GM04504 (cell line): ENCODE data around the gene EFNB2.

Experiments used
- DNase-seq: peaks from one replicate; pipeline ENCODE4 v3.0.0-alpha.2; 2012; ENCODE audit warnings: low read depth

EFNB2 gene

DNA sequence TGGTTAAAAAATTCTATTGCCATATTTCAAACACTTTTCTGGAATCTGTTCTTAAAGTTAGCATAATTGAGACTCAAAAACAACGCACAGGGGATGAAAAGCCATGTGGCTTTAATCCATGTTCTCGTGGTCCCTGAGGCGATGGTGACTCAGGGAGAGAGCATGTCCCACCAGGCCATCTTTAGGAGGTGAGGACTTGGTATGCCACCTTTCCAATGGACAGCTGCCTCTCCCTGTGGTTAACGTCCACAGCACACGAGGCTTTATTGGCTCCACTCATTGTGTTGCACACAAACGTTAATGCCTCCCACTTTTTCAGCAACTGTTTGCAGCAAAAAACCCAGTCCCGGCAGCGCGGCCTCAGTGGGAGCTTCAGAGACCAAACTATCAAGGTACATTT lies 51.4 kb downstream of the EFNB2 start:
- DNase-seq: no peak

DNA sequence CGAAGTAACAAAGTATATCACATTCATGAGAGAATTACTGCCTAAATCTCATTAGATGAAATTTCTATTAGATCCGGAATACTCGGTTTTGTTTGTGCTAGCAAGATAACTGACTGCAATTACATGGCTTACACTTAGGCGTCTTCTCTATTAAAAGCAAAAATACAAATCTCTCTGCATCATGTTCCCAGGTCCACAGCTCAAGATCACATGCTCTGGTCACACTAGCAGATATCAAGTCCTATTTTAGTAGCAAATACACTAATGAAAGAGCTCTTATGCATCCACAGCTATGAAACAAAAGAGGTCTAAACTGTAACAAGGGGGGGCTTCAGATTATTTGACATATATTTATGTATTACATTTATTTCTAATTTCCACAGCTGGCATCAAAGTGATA lies 53.5 kb downstream of the EFNB2 start:
- DNase-seq: no peak

DNA sequence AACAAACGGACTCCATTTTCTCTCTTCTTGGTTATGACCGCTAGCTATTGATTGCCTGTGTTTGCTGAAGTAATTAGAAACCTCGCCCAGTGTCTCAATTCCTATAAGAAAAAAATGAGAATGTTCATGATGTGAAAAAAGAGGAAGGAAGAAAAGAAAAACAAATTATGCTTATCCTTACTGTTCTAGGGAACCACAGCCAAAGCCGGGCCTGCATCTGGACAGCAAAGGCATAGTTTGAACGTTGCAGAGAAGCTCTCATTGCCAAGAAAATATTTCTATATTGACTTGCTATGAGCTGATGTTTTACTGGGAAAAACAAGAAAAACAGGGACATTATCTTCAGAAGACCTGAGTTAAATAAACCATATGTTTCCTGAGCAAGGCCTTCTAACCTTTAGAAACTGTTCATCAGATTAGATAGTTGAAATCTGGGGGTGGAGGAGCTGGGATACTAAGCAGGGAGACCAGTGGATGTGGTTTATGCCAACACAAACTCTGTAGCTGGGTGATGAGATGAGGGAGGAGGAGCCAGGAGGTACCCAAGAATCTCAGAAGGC lies 55.0 kb downstream of the EFNB2 start:
- no peak for DNase-seq

DNA sequence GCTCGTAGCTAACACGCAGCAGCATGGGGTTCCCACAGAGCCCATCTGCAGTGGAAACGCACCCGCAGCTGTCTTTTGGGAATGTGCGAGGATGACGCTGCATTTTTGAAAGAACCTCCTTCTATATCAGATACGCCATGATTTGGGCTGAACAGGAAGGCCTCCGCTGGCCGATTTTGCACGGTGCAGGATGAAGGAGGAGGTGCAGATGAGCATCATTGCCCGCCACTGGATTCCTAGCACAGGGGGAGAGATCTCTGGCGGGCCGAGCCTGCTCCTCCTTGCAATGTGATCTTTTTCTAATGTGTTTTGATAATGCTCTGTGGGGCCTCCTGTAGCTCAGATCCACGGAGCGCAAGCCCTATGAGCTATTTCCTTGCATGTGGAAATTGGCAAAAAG lies 55.5 kb downstream of the EFNB2 start:
- DNase-seq: no peak

DNA sequence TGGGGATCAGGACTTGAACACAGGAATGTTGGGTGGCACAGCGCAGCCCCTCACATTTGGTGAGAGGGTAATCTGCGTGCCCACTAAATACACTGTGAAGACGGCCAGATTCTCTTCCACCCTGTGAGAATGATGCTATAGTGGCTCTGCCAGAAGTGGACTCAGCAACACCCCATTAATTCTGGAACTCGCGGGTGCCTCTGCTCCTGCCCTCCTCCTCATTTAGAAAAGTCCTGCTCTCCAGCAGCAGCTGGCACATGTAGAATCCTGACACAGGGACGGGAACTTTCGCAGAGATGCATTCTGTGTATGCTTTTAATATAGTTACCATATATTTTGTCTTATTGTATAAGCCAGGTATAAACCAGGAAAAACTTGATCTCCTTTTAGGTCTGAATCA lies 57.3 kb downstream of the EFNB2 start:
- DNase-seq: no peak

DNA sequence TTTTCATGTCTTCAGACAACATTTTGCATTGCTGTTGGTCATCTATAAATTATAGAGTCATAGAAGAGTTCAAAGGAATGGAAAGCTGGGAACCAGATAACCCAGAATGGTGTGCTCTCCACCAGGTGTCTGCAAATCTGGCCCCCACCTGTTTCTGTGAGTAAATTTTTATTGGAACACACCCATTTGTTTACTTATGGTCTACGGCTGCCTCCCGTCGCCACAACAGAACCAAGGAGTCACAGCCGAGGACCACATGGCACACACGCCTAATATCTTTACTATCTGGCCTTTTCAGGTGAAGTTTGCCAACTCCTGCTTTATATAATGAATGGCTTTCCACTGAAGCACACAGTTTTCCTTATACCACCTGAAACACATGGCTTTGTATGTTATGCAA lies 58.2 kb downstream of the EFNB2 start:
- DNase-seq: no peak

DNA sequence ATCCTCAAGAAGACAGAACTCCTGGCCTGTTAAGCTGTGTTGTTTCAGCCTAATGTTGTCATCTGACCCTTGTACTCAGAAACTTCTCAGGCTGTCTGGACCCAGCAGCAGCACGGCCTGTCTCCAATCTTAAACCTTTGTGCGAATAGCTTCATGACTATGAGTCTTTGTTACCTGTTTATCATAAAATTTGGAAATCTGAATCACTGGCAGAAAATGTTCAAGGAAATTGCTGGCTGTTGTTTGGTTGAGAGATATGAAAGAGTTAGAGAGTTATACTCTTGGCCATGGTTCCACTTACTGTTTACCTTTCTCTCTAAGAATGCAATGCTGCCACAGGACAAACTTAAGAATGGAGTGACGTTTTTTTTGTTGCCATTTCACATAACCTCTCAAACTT lies 59.6 kb downstream of the EFNB2 start:
- DNase-seq: no peak

DNA sequence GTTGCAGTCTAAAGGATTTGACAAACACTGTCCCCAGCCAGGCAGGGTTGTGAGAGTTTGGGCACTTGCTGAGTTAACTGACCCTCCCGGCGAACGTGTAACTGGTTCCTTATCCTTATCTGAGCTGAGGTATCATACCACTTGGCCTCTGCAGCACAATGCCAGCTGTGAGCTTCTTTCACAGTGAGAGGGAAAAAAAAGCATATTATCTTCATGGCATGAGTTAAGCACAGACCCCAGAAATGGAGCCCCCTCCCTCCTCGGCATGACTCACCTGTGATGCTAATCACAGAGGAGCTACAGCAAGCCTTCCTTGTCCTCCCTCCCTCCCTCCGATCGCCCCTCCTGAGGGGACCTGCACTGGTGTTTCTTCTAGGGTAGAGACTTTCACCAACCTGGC lies 60.5 kb downstream of the EFNB2 start:
- DNase-seq: no peak

DNA sequence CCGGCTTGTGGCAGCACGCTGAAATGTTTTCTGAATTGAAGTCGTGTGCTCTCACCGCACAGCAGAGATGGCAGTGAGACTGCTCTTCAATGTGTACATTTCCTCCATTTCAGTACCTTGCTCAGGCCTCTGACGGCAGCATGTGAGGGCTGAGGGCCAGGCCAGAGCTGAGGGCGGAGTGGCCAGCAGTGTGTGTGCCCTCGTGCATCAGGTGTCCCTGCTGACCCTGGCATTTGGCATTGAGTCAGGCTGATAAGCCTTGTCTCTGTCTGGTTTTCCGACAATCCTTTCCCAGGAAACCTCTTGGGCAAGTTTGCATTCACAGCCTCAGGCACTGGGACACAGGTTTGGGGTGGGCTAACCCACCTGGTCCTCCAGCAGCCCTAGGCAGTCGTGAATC lies 62.3 kb downstream of the EFNB2 start:
- no peak for DNase-seq

DNA sequence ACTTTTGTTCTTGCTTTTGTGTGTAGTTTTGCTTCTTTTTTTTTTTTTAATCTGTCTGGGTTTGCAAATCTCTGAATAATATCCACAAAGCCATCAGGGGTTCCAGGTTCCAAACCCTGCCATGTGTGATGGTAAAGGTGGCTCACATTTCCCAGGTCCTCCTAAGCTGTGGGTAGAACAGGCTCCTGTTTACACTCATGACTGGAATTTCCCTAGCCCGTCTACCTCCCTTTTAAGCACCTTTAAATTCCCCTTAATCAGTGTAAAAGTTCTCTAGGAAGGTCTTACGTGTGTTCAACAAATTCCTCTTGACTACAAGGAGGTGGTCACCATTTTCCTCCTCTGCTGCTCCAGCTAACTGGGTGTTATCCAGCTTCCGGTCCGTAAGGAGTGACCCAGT lies 62.8 kb downstream of the EFNB2 start:
- no peak for DNase-seq

DNA sequence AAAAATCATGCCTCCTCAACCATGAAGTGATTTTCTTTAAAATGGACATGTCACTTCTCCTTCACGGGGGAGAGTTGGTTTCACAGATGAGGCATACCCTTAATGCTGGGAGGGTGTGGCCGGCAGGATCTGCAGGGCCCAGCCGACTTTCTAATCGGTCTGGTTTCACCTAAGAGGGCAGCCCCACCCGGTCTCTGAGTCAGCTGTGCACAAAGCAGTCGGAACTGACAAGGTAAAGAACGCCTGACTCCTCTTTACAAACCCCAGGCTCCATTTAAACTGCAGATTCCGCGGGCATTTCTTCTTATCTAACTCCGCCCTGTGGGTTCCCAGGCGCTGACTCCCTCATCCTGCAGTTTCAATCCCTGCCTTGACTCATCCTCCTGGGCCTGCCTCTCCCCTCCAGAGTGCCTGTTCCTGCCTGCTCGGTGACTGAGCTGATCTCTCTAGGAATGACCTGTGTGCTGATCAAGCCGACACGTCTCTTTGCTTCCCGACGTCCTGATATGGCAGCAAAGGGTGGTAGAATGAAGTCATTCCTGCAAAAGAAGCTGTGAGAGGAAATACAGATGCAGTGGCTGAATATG lies 63.4 kb downstream of the EFNB2 start:
- peak; percentile 65 for DNase-seq

DNA sequence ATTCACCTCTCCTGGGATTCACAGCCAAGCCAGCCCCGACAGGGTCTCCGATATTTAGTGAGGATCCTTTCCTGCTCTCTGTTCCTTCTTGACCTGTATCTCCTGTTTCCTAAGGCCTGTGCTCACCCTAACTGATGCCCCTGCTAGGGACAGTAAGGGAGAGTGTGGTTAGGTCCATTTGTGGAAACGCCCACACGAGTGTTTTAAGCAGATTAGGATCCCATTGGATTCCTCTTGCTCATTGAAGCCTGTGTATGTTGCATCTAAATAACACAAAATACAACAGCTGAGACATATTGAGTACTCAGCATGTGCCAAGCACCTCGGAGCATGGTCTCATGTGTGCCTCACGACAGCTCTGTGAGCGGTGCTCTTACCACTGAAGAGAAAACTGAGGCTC lies 64.9 kb downstream of the EFNB2 start:
- DNase-seq: no peak

DNA sequence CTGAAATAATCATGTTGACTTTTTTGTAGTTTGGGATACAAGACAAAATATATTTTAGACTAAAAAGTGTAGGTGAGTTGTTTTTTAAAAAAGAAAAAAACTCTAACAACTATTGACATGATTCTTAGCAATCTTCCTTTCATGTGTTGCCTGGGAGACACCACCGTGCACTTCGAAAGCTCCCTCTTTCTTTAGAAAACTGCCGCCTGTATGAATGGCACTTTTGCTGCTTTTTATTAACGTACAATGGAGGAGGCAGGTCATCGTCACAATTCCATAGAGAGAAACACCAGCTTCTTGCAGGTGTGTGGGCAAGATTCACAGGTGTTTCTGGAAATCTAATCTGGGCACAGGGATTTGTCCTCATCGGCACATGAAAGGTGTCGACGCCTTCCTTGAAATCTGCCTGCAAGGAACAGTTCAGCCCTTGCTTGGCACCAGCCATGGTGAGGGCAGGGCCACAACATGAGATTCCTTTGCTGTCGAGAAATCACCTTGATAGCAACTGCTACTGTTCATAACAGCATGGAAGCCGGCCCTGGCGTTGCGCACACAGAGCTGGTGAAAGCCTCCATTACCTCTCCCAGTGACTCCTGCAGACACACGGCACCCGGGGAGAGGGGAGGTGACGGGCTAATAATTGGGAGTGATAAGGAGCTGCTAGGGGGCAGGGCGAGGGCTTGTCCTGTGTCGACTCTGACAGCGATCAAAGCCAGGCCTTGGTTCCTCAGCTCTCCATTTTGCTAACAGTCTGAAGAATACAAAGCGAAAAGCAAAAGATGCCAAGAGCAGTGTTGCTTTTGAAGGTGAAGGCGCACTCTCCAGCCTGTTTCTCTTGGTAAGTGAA lies 66.5 kb downstream of the EFNB2 start:
- DNase-seq: no peak

DNA sequence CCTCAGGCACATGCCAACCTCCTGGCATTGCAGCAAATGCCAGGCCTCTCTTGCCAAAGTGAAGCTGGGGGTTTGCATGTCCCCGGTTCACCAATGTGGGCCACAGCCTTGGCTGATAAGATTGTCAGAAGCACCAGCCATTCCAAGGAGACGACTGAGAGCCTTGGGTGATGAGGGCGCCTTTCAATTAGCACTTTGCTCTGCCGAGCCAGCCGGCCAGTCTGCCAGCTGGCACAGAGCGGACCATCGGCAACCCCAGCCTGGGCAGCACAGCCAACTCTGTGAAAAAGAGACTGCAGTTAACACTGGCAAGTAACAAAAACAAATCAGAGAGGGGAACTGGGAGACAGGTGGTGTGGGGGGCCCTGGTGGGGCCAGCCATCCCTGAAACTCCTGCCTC lies 67.3 kb downstream of the EFNB2 start:
- DNase-seq: no peak

DNA sequence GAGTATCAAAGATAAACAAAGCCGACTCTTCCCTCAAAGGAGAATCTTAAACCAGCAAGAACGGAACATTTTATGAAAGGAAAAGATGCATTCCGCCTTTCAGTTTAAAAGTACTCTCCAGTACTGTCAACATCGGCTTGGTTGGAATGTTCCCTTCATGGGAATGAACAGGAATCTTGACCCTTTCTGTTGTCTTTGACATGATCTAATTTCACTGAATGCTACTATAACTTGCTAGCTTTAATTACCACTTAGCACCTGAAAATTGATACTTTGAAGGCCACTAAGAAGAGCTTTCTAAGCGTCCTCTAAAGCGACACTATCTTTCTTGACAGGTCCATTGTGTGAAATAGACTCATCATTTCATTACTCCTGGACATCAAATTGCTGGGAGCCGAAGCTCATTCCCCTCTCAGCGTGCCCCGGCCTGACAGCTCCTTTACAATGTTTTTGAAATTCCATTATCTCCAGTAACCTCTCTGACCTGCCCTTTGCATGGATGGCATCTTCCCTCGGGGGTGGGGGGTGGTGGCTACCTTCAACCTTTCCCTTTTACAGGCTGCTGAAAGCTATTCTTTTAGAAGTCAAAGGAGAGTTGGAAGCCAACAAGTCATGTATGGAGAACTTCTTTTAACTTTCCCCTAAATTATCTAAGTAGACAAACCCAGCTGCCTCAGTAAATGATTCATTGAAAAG lies 67.9 kb downstream of the EFNB2 start:
- DNase-seq: no peak

DNA sequence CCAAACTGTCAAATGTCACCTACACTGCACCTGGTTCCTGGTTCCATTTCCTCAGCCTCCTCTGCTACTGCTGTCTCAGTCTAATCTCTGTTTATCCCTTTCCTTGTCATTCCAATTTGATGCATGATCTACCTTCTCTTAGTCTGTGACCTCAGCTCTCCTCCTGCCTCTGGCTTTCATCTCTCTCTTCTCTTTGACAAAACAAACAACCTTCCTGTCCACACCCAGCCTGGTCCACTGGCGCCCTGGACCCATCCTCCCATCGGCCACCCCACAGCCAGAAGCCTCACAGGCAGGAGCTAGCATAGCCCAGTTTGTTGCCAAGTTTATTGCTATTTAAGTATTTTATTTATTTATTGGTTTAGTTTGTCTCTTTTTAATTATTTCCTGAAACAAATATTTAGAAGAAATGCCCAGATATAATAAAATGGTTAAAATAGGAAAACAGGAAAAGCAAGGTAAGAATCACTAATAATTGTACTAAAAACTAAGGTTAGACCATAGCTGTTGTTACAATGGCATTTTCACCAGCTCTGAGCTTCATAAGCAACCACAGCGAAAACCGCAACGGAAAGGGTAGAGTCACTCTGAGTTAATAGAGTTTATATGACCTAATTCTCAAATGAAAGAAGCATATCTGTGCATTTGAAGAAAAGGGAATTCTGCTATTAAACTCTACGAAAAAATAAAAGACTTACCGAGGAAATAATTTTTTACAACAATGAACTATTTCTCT lies 68.6 kb downstream of the EFNB2 start:
- DNase-seq: no peak

DNA sequence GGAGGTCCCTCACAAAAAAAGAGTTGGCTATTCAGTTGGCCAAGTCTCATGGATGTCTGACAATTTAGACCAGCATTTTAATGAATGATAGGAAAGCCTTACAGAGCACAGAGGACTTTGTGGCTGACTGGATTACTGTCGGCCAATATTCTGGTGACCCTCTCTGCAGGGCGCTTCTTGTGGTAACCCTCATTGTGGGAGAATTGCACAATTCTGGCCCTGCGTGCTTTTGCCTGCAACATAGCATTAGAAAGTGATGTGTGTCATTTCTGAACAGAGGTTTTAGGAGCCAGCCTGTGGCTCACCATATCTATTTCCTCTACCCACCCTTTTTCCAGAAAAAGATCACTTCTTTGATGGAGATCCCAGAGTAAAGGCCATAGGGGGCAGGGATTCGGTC lies 71.4 kb downstream of the EFNB2 start:
- DNase-seq: no peak

DNA sequence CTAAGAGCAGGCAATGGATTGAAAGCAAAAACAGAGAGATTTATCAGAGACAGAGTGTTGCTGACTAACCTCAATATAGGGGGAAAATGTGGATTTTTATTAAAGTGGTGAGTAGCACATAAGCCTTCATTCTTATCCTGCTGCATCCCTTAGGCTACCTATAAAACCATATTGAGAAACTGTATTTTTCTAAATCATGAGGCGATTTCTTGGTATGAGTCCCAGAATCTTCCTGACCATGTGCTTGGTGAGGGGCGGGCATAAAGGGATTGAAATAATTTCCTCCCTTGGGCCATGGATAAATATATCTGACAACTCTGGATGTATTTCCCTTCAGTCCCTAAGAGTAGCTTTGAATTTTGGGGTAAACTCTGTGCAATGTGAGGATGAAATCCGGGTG lies 72.8 kb downstream of the EFNB2 start:
- DNase-seq: no peak

DNA sequence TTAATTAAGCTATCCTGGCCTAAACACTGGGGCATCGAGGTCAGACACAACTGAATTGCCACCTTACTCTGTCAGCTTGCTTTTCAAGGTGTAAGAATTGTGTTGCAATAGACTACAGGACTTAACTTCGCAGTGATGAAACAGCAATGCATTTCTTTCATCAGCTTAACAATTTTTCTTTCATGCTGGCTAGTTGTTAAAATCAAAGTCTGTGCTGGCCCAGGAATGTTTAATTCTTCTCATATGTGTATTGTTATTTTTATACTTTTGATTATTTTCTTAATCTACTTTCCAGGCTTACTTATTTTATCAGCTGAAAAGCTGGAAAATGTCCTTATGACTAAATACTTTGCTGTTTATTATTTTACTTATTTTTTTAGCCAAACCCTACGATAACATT lies 79.7 kb downstream of the EFNB2 start:
- DNase-seq: no peak

DNA sequence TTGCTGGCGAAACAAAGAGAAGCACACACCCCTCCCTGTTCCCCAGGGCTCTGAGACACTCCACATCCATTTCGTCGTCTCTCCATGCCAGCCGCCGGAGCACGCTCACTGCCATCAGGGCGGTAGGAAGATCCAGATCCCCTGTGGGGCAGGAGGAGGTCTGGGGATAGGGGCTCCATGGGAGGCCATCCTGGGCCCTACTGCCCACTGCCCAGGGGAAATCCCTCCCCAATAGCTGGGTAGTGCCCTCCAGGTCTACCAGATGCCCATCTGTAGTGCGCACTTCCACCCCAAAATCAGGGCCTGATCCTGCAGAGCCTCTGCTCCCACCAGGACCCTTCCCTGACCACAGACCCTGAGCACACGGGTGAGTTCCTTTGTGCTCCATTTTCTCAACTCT lies 80.3 kb downstream of the EFNB2 start:
- DNase-seq: no peak

DNA sequence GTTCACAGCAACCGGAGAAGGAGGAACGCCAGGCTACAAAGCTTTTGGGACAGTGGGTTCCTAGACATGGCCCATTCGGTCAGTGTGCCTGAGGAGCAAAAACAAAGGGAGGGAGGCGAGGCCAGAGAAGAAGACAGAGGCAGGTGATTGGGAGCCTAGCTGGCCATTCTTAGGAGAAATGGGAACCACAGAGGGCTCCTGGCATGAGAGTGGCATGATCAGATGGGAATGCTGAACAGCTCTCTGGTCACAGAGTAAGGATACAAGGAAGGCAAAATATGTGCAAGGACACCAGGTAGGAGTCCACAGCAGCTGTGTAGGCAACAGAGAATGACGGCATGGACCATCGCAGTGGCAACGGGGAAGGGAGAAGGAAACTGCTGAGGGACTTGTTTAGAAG lies 82.4 kb downstream of the EFNB2 start:
- DNase-seq: no peak

DNA sequence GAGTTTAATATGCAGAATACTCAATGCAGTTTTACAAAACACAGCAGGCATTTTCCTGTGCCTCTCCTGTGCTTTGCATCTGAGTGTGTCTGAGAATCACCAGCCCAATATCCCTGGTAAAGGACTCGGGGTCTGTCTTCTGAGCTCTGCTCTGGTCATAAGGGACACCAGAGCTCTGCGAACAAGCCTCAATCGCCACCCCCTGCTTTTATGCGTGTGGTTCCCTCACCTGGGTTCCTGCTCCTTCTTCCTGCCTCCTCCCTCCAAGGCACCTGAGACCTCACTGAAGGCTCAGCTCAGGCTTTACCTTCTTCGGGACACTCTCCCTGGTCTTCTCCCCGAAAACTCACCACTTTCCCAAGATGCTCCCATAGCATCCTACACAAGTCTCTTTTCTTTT lies 84.5 kb downstream of the EFNB2 start:
- no peak for DNase-seq
